ENCODE data around the gene OR52K2. TPM values are rescaled to one million over a fixed set of nuclear protein-coding genes. Genes with fewer than 3 reads are reported as not detected.

Gene OR52K2
- polyA plus RNA-seq, 4 donors = not detected

- H3K4me1 ChIP-seq (ENCODE audit: control insufficient read depth in 3 of 3, insufficient read depth in 2 of 3, low read depth in 1 of 3, low read length in 2 of 3) = peaks cover 0 to 4% (median 0%) of the 10 kb centered on the region in 3 donors
- no peak overlapping the region for H3K27ac ChIP-seq (ENCODE audit: low read depth in 1 of 3, low read length in 2 of 3)
- no peaks in the 10 kb centered on the region for H3K36me3 ChIP-seq (ENCODE audit: control insufficient read depth in 3 of 3, insufficient read depth in 2 of 3, low read depth in 1 of 3, low read length in 3 of 3)
- H3K4me3 ChIP-seq (ENCODE audit: low read depth in 1 of 3, low read length in 3 of 3) = no peak overlapping the region
- DNase-seq (peak in 1 of 2 donors; percentile 5), FAIRE-seq (no peak)
- H3K27me3 ChIP-seq (ENCODE audit: control insufficient read depth in 3 of 3, insufficient read depth in 3 of 3, low read length in 3 of 3) = no peaks in the 10 kb centered on the region
- H3K9me3 ChIP-seq (ENCODE audit: control insufficient read depth in 2 of 2, insufficient read depth in 1 of 2, low read depth in 1 of 2, low read length in 1 of 2) = no peaks in the 10 kb centered on the region
- 33 to 39% (median 37%) methylated on average over 3 of the region's 3 CpGs for WGBS, 3 donors
Measured at GRCh38 chr11:4443232-4443891, 5.7 kb upstream of the OR52K2 start.

GRCh38 chr11:4453118-4453517, 4.0 kb downstream of the OR52K2 start:
- H3K27ac ChIP-seq (ENCODE audit: low read depth in 1 of 3, low read length in 2 of 3) = no peak overlapping the region
- WGBS, 3 donors = 69 to 82% (median 79%) methylated on average over 3 of the region's 3 CpGs
- H3K4me3 ChIP-seq (ENCODE audit: low read depth in 1 of 3, low read length in 3 of 3) = no peak overlapping the region
- no peaks in the 10 kb centered on the region for H3K36me3 ChIP-seq (ENCODE audit: control insufficient read depth in 3 of 3, insufficient read depth in 2 of 3, low read depth in 1 of 3, low read length in 3 of 3)
- H3K27me3 ChIP-seq (ENCODE audit: control insufficient read depth in 3 of 3, insufficient read depth in 3 of 3, low read length in 3 of 3) = no peaks in the 10 kb centered on the region
- peaks cover 0 to 1% (median 0%) of the 10 kb centered on the region in 3 donors for H3K4me1 ChIP-seq (ENCODE audit: control insufficient read depth in 3 of 3, insufficient read depth in 2 of 3, low read depth in 1 of 3, low read length in 2 of 3)
- DNase-seq (no peak), FAIRE-seq (no peak)
- H3K9me3 ChIP-seq (ENCODE audit: control insufficient read depth in 2 of 2, insufficient read depth in 1 of 2, low read depth in 1 of 2, low read length in 1 of 2) = peaks cover 0 to 10% of the 10 kb centered on the region in 2 donors

GRCh38 chr11:4454021-4454420, 4.9 kb downstream of the OR52K2 start:
- Histone ChIP-seq H3K9me3 (ENCODE audit: control insufficient read depth in 2 of 2, insufficient read depth in 1 of 2, low read depth in 1 of 2, low read length in 1 of 2) (peaks cover 0 to 10% of the 10 kb centered on the region in 2 donors), H3K4me3 (ENCODE audit: low read depth in 1 of 3, low read length in 3 of 3) (no peak overlapping the region), H3K27me3 (ENCODE audit: control insufficient read depth in 3 of 3, insufficient read depth in 3 of 3, low read length in 3 of 3) (no peaks in the 10 kb centered on the region), H3K36me3 (ENCODE audit: control insufficient read depth in 3 of 3, insufficient read depth in 2 of 3, low read depth in 1 of 3, low read length in 3 of 3) (no peaks in the 10 kb centered on the region), H3K4me1 (ENCODE audit: control insufficient read depth in 3 of 3, insufficient read depth in 2 of 3, low read depth in 1 of 3, low read length in 2 of 3) (peaks cover 0 to 7% (median 0%) of the 10 kb centered on the region in 3 donors), H3K27ac (ENCODE audit: low read depth in 1 of 3, low read length in 2 of 3) (no peak overlapping the region)
- FAIRE-seq (no peak), DNase-seq (no peak)

- peaks cover 0 to 13% (median 0%) of the 10 kb centered on the region in 3 donors for H3K4me1 ChIP-seq (ENCODE audit: control insufficient read depth in 3 of 3, insufficient read depth in 2 of 3, low read depth in 1 of 3, low read length in 2 of 3)
- 0 to 44% (median 11%) methylated on average over 1 of the region's 1 CpG for WGBS, 3 donors
- peaks cover 0 to 10% of the 10 kb centered on the region in 2 donors for H3K9me3 ChIP-seq (ENCODE audit: control insufficient read depth in 2 of 2, insufficient read depth in 1 of 2, low read depth in 1 of 2, low read length in 1 of 2)
- FAIRE-seq (no peak), DNase-seq (peak in 1 of 2 donors; percentile 29)
- no peak overlapping the region for H3K4me3 ChIP-seq (ENCODE audit: low read depth in 1 of 3, low read length in 3 of 3)
- H3K27me3 ChIP-seq (ENCODE audit: control insufficient read depth in 3 of 3, insufficient read depth in 3 of 3, low read length in 3 of 3) = no peaks in the 10 kb centered on the region
- H3K27ac ChIP-seq (ENCODE audit: low read depth in 1 of 3, low read length in 2 of 3) = no peak overlapping the region
- H3K36me3 ChIP-seq (ENCODE audit: control insufficient read depth in 3 of 3, insufficient read depth in 2 of 3, low read depth in 1 of 3, low read length in 3 of 3) = no peaks in the 10 kb centered on the region
Measured at GRCh38 chr11:4455419-4455818, 6.3 kb downstream of the OR52K2 start.

GRCh38 chr11:4459500-4459899, 10.4 kb downstream of the OR52K2 start:
- Histone ChIP-seq H3K9me3 (ENCODE audit: control insufficient read depth in 2 of 2, insufficient read depth in 1 of 2, low read depth in 1 of 2, low read length in 1 of 2) (peaks cover 0 to 13% of the 10 kb centered on the region in 2 donors), H3K4me3 (ENCODE audit: low read depth in 1 of 3, low read length in 3 of 3) (no peak overlapping the region), H3K27me3 (ENCODE audit: control insufficient read depth in 3 of 3, insufficient read depth in 3 of 3, low read length in 3 of 3) (no peaks in the 10 kb centered on the region), H3K36me3 (ENCODE audit: control insufficient read depth in 3 of 3, insufficient read depth in 2 of 3, low read depth in 1 of 3, low read length in 3 of 3) (no peaks in the 10 kb centered on the region), H3K27ac (ENCODE audit: low read depth in 1 of 3, low read length in 2 of 3) (peak overlapping the region in 1 of 3 donors; percentile 81), H3K4me1 (ENCODE audit: control insufficient read depth in 3 of 3, insufficient read depth in 2 of 3, low read depth in 1 of 3, low read length in 2 of 3) (peaks cover 0 to 31% (median 0%) of the 10 kb centered on the region in 3 donors)
- no peak for FAIRE-seq
- WGBS, 3 donors = 18 to 32% (median 29%) methylated on average over 4 of the region's 4 CpGs
- DNase-seq = peak; percentile 6 to 86

GRCh38 chr11:4460151-4460550, 11.1 kb downstream of the OR52K2 start:
- Histone ChIP-seq H3K36me3 (ENCODE audit: control insufficient read depth in 3 of 3, insufficient read depth in 2 of 3, low read depth in 1 of 3, low read length in 3 of 3) (no peaks in the 10 kb centered on the region), H3K27me3 (ENCODE audit: control insufficient read depth in 3 of 3, insufficient read depth in 3 of 3, low read length in 3 of 3) (no peaks in the 10 kb centered on the region)
- no peak for FAIRE-seq

GRCh38 chr11:4464216-4465159, 15.4 kb downstream of the OR52K2 start:
- H3K27me3 ChIP-seq (ENCODE audit: control insufficient read depth in 3 of 3, insufficient read depth in 3 of 3, low read length in 3 of 3) = no peaks in the 10 kb centered on the region
- no peak for DNase-seq
- no peak for FAIRE-seq
- peak overlapping the region in 1 of 3 donors; percentile 86 for H3K27ac ChIP-seq (ENCODE audit: low read depth in 1 of 3, low read length in 2 of 3)
- H3K4me1 ChIP-seq (ENCODE audit: control insufficient read depth in 3 of 3, insufficient read depth in 2 of 3, low read depth in 1 of 3, low read length in 2 of 3) = peaks cover 0 to 55% (median 6%) of the 10 kb centered on the region in 3 donors
- H3K4me3 ChIP-seq (ENCODE audit: low read depth in 1 of 3, low read length in 3 of 3) = no peak overlapping the region
- H3K36me3 ChIP-seq (ENCODE audit: control insufficient read depth in 3 of 3, insufficient read depth in 2 of 3, low read depth in 1 of 3, low read length in 3 of 3) = no peaks in the 10 kb centered on the region
- WGBS, 3 donors = 91 to 94% (median 93%) methylated on average over 5 of the region's 5 CpGs
- peaks cover 0 to 14% of the 10 kb centered on the region in 2 donors for H3K9me3 ChIP-seq (ENCODE audit: control insufficient read depth in 2 of 2, insufficient read depth in 1 of 2, low read depth in 1 of 2, low read length in 1 of 2)

More at GRCh38 chr11:4460151-4460550, 11.1 kb downstream of the OR52K2 start:
- Histone ChIP-seq H3K4me1 (ENCODE audit: control insufficient read depth in 3 of 3, insufficient read depth in 2 of 3, low read depth in 1 of 3, low read length in 2 of 3) (peaks cover 0 to 35% (median 0%) of the 10 kb centered on the region in 3 donors), H3K4me3 (ENCODE audit: low read depth in 1 of 3, low read length in 3 of 3) (no peak overlapping the region), H3K9me3 (ENCODE audit: control insufficient read depth in 2 of 2, insufficient read depth in 1 of 2, low read depth in 1 of 2, low read length in 1 of 2) (peaks cover 0 to 14% of the 10 kb centered on the region in 2 donors), H3K27ac (ENCODE audit: low read depth in 1 of 3, low read length in 2 of 3) (peak overlapping the region in 1 of 3 donors; percentile 81)
- WGBS, 3 donors = 74 to 83% (median 83%) methylated on average over 4 of the region's 4 CpGs
- peak in 1 of 2 donors; percentile 52 for DNase-seq

- 69 to 74% (median 69%) methylated on average over 1 of the region's 1 CpG for WGBS, 3 donors
- H3K9me3 ChIP-seq (ENCODE audit: control insufficient read depth in 2 of 2, insufficient read depth in 1 of 2, low read depth in 1 of 2, low read length in 1 of 2) = peaks cover 0 to 14% of the 10 kb centered on the region in 2 donors
- H3K4me3 ChIP-seq (ENCODE audit: low read depth in 1 of 3, low read length in 3 of 3) = no peak overlapping the region
- H3K4me1 ChIP-seq (ENCODE audit: control insufficient read depth in 3 of 3, insufficient read depth in 2 of 3, low read depth in 1 of 3, low read length in 2 of 3) = peaks cover 0 to 54% (median 6%) of the 10 kb centered on the region in 3 donors
- H3K36me3 ChIP-seq (ENCODE audit: control insufficient read depth in 3 of 3, insufficient read depth in 2 of 3, low read depth in 1 of 3, low read length in 3 of 3) = no peaks in the 10 kb centered on the region
- H3K27ac ChIP-seq (ENCODE audit: low read depth in 1 of 3, low read length in 2 of 3) = peak overlapping the region in 1 of 3 donors; percentile 86
- FAIRE-seq (no peak), DNase-seq (peak in 1 of 2 donors; percentile 45)
- no peaks in the 10 kb centered on the region for H3K27me3 ChIP-seq (ENCODE audit: control insufficient read depth in 3 of 3, insufficient read depth in 3 of 3, low read length in 3 of 3)
Measured at GRCh38 chr11:4465407-4465806, 16.3 kb downstream of the OR52K2 start.
